Kidney (tissue), 14 donors: ENCODE results near the gene RNU7-1. TPM values are rescaled to one million over a fixed set of nuclear protein-coding genes. Genes with fewer than 3 reads are reported as not detected.

ENCODE experiments used
- DNase-seq, 5 donors: peaks; one replicate each; pipeline ENCODE4 v3.0.0-alpha.2; 2013 to 2020
- FAIRE-seq: peaks from 2 replicates; lab custom pipeline; 2012; peaks lifted over from hg19 to GRCh38; lab: Jason Lieb, UNC
- H3K27ac ChIP-seq, 2 donors: one replicate each; pipeline ENCODE4 v1.7.0; 2013; ENCODE audit warnings: low read depth in 2 of 2, low read length in 2 of 2, inconsistent platforms in 1 of 2
- H3K27me3 ChIP-seq: one replicate; pipeline ENCODE4 v1.7.1; 2013; ENCODE audit warnings: low read length, inconsistent platforms; ENCODE audit not compliant: control insufficient read depth, insufficient read depth
- H3K36me3 ChIP-seq, 3 donors: one replicate each; pipeline versions ENCODE4 v1.7.0 to v1.7.1; 2013; ENCODE audit warnings: low read length in 3 of 3, control low read depth in 1 of 3, inconsistent platforms in 1 of 3; ENCODE audit not compliant: insufficient read depth in 3 of 3, control insufficient read depth in 2 of 3
- H3K4me1 ChIP-seq, 3 donors: one replicate each; pipeline versions ENCODE4 v1.7.0 to v1.7.1; 2013; ENCODE audit warnings: low read length in 3 of 3, inconsistent platforms in 1 of 3, low read depth in 1 of 3; ENCODE audit not compliant: control insufficient read depth in 2 of 3, insufficient read depth in 2 of 3
- H3K4me3 ChIP-seq, 3 donors: one replicate each; pipeline versions ENCODE4 v1.7.0 to v1.8.1; 2013; ENCODE audit warnings: low read length in 3 of 3, control low read depth in 1 of 3, inconsistent platforms in 1 of 3
- H3K9ac ChIP-seq, 3 donors: one replicate each; pipeline versions ENCODE4 v1.7.0 to v1.7.1; 2013; ENCODE audit warnings: low read length in 3 of 3, control low read depth in 1 of 3, inconsistent platforms in 1 of 3
- H3K9me3 ChIP-seq, 3 donors: one replicate each; pipeline versions ENCODE4 v1.7.0 to v1.7.1; 2013; ENCODE audit warnings: low read length in 3 of 3, control low read depth in 1 of 3, inconsistent platforms in 1 of 3; ENCODE audit not compliant: control insufficient read depth in 2 of 3, insufficient read depth in 1 of 3
- CTCF ChIP-seq: IDR thresholded peaks from 3 replicates; pipeline ENCODE4 v1.5.1; 2012; ENCODE audit warnings: mild to moderate bottlenecking, moderate library complexity, borderline replicate concordance; ENCODE audit not compliant: insufficient read depth; ENCODE audit errors: extremely low read depth
- intact Hi-C: fragments of 100-400 bp; cut with DNase I; formaldehyde crosslinking; loops from one replicate; pipeline ENCODE4 v1.11.1; 2022
- polyA plus RNA-seq: library from polyadenylated mRNA; stranded (reverse); fragments of 350-450 nt; fragmentation: Illumina TruSeq; extraction: RNeasy Lipid Tissue Mini Kit (QIAGEN cat#74804); gene quantifications from one replicate; pipeline ENCODE4 v1.2.3, GENCODE V29; 2014; ENCODE audit warnings: low read depth, low replicate concordance; ENCODE audit not compliant: insufficient read depth
- total RNA-seq: library from RNA; stranded (reverse); fragmentation: NEBNext Ultra II Directional; extraction: Animal tissue kit (Norgen Biotek cat#: 25700); gene quantifications from one replicate; pipeline ENCODE4 v1.2.1, GENCODE V29; 2021
- donor health status: control.
- donor health status: control.
- donor health status: control.
- donor health status: control.
- donor health status: control.
- donor health status: DM: yes; HTN: yes; CAD: no.
- donor health status: Normal renal cell carcinoma (clear cell type).

Gene RNU7-1
- total and polyA plus RNA-seq, 2 donors from 2014 or later: not detected

GRCh38 chr12:6941782-6942181 is 1.8 kb upstream of the RNU7-1 start:
- no peaks in the 10 kb centered on the region for H3K27me3 ChIP-seq
- intact Hi-C loops: loop anchor here (10.0 kb wide), 1 partner anchor 153 kb away; the partner anchor contains the start of gene C1R
- no peak overlapping the region for H3K9ac ChIP-seq
- DNase-seq: peak in 2 of 5 donors; percentile 68 to 80
- no peaks in the 10 kb centered on the region for H3K9me3 ChIP-seq
- FAIRE-seq: no peak
- peaks cover 0 to 34% (median 26%) of the 10 kb centered on the region in 3 donors for H3K4me1 ChIP-seq
- TF ChIP-seq CTCF: no peak
- peaks cover 0 to 4% (median 3%) of the 10 kb centered on the region in 3 donors for H3K36me3 ChIP-seq
- no peak overlapping the region for H3K27ac ChIP-seq
- no peak overlapping the region for H3K4me3 ChIP-seq

- intact Hi-C loops: loop anchor here (10.0 kb wide), 1 partner anchor 153 kb away; the partner anchor contains the start of gene C1R
- Histone ChIP-seq H3K9ac (no peak overlapping the region), H3K4me1 (peaks cover 0 to 36% (median 29%) of the 10 kb centered on the region in 3 donors), H3K36me3 (peaks cover 0 to 4% (median 3%) of the 10 kb centered on the region in 3 donors), H3K4me3 (no peak overlapping the region), H3K27ac (no peak overlapping the region), H3K9me3 (no peaks in the 10 kb centered on the region), H3K27me3 (no peaks in the 10 kb centered on the region)
- FAIRE-seq (no peak), DNase-seq (peak in 1 of 5 donors; percentile 72)
- TF ChIP-seq CTCF: no peak
These were observed 1.3 kb upstream of the RNU7-1 start for GRCh38 chr12:6942331-6942665.

- FAIRE-seq: peak; percentile 66
- DNase-seq: peak in 4 of 5 donors; percentile 88 to 97 (median 90)
- intact Hi-C loops: loop anchor here (10.0 kb wide), 1 partner anchor 151 kb away; the partner anchor contains the start of gene C1R
- no peaks in the 10 kb centered on the region for H3K27me3 ChIP-seq
- H3K9ac ChIP-seq: peak overlapping the region; percentile 21 to 93 (median 85)
- peak overlapping the region; percentile 96 to 97 for H3K27ac ChIP-seq
- peaks cover 0 to 4% (median 3%) of the 10 kb centered on the region in 3 donors for H3K36me3 ChIP-seq
- TF ChIP-seq CTCF: no peak
- H3K4me1 ChIP-seq: peaks cover 0 to 32% (median 24%) of the 10 kb centered on the region in 3 donors
- peak overlapping the region; percentile 22 to 89 (median 84) for H3K4me3 ChIP-seq
- H3K9me3 ChIP-seq: no peaks in the 10 kb centered on the region
These were observed 261 bp upstream of the RNU7-1 start for GRCh38 chr12:6943389-6943721.
